Iris pigment epithelial cell (primary cell): Measurements from ENCODE around the gene TRIO.
A peak's percentile ranks its signal among the peaks of the same experiment; 100 is the strongest.
"Not testable (repeated sequence)": the region's sequence is repeated elsewhere in the genome, so short reads cannot be mapped to it uniquely, and the experiment has no call there.

Source experiments
- DNase-seq: peaks from one replicate; pipeline ENCODE4 v3.0.0-alpha.2; 2011; ENCODE audit warnings: low read depth

TRIO gene

DNA sequence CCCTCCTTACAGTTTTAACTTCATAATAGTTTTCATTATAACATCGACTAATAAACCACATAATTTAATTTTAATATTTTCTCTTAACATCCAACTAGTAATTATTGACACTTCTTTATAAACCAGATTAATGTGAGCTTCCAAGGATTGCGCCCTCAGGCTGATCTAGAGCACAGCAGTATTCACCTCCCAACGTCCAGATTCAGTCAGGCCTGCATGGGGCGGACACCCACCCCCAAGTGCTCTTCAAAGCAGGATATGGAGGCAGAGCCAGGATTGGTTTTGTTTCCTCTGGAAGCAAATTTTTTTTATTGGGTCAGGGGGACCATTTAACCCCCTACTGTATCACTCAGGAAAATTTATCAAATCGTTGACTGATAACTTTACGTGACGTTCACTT is 215.4 kb downstream of the TRIO start:
- DNase-seq = no peak

GRCh38 chr5:14359069-14360043 is 216.2 kb downstream of the TRIO start:
- no peak for DNase-seq

DNA sequence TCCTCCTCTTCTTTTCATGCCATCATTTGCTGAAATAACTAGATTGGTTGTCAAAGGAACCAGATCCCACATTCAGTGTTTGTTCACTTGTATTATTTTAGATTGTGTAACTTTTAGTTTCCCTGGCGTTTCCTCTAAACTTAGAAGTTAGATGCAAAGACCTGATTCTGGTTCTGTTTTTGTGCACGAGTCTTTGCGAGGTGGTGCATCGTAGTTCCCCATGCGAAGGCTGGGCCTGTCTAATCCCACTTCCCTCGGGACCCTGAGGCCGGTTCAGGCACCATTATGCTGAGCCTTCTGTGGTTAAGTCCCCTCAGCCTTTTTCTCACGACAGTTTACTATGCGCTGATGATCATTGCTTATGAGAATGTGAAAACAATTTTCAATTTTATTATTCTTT is 219.3 kb downstream of the TRIO start:
- DNase-seq = no peak

DNA sequence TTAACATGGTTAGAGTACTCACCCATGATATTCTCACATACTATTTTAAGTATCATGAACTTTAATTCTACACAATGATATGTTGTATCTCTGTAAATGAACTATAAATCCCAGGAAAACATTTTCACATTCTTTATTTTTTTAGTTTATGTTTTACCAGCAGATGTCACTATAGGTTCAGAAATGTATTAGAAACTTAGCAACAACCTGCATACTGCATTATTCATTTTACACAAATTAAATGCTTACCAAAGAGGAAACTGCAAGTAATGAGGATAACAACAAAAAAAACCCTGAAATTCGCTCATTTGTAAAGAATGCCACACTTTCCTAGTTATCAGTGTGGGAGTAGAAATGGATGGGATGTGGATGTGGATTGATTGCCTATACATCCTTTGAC is 221.0 kb downstream of the TRIO start:
- DNase-seq = no peak

- DNase-seq = no peak
These were observed 221.7 kb downstream of the TRIO start for GRCh38 chr5:14364576-14365472.

DNA sequence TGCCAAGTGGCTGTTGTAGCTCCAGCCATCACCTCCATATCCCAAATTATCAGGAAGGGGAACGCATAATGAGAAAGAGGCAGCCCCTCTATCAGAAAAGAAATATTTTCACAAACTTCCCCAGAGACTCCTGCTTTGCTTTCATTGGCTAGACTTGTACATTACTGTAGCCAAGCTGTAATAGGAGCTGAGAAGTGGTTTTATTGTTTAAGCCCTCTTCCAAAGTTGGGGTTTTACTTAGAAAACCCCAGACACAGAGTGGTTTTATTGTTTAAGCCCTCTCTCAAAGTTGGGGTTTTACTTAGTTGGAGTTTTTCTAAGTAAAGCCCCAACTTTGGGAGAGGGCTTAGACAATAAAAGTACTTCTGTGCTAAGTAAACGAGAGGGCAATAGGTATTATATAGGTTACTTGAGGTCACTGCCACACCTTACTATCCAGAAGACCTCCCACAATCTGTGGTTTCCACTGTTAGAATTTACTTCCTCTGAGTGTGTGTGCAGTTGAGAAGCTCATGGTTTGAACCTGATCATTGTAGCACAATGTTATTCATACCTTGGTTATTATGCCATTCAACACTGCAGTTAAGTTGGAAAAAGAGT is 222.8 kb downstream of the TRIO start:
- peak; percentile 44 for DNase-seq

DNA sequence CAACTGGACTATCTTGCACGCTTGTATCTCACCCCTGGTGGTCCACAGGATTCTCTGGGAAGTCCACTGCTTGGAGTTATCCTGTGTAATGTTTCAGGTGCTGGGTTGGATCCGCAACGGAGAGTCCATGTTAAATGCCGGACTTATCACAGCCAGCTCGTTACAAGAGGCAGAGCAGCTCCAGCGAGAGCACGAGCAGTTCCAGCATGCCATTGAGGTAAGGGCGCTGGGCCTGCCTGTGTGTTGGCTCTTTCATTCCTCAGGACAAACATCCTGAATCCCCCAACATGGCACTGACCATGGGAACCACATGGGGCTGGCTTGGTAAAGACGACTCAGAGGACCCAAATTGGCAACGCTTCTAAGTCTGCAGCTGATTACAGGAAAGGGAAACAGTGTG is 223.6 kb downstream of the TRIO start:
- DNase-seq = no peak

- no peak for DNase-seq
These were observed 224.2 kb downstream of the TRIO start for GRCh38 chr5:14367364-14367763.

GRCh38 chr5:14369780-14370179 is 226.6 kb downstream of the TRIO start:
- no peak for DNase-seq

GRCh38 chr5:14370386-14370785 is 227.2 kb downstream of the TRIO start:
- DNase-seq = no peak

DNA sequence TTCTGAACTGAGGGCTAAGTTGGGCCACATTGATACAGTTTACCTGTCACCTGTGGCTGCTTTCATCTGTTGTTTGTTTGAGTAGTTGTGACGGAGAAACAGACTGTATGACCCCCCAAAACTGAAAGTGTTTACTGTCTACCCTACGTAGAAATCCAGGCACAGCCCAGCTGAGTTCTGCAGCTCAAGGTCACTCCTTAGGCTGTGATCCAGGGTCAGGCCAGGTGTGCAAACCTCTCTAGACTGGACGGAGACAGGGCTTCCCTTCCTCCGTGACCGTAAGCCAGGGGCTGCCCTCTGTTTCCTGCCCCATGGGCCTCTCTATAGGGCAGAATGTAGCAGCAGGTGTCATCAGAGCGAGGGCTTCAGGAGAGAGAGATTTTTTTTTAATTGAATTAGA is 230.5 kb downstream of the TRIO start:
- no peak for DNase-seq

GRCh38 chr5:14374100-14374499 is 231.0 kb downstream of the TRIO start:
- DNase-seq = no peak

GRCh38 chr5:14376789-14377188 is 233.6 kb downstream of the TRIO start:
- no peak for DNase-seq

DNA sequence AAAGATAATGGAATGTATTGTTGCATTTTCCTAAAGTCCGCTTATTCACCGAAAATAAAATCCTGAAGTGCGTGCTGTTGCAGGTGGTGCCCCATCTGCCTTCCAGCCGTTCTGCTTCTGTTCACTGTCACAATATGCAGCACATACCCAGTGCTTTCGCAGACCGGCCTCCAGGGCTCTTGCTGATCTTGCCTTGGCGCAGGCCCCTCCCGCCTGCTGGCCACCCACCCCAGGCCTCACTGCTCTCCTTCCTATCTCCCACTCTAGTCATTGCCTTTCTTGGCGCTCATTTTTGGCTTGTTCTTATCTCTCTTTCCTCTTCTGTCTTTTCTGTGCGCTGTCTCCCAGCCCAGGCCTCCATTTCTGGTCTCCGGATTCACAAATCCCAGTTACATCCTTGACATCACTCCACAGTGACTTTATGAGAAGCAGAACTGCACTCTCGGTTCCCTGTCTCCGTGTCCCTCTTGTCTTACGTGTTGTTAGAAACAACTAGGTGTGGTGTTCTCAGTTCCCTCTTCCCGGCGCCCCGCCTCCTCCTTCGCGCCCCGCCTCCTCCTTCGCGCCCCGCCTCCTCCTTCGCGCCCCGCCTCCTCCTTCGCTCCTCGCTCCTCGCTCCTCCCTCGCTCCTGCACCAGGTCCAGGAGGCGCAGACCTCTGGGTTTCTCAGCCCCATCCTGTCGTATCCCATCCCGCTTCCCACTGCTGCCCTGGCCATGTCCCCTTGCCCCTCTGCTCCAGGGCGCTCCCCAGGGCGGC is 236.8 kb downstream of the TRIO start:
- no peak for DNase-seq

DNA sequence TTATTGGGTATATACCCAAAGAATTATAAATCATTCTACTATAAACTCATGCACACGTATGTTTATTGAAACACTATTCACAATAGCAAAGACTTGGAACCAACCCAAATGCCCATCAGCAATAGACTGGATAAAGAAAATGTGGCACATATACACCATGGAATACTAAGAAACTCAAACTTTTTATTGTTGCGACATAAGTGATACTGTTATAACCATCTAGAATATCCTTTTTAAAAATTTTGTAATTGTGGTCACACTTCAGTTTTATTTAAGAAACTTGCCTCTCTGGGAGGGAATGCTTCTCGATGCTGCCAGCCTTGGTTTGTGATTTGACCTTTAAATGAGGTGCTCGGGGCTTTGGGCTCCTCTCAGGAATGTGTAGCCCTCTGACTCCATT is 237.6 kb downstream of the TRIO start:
- no peak for DNase-seq

DNA sequence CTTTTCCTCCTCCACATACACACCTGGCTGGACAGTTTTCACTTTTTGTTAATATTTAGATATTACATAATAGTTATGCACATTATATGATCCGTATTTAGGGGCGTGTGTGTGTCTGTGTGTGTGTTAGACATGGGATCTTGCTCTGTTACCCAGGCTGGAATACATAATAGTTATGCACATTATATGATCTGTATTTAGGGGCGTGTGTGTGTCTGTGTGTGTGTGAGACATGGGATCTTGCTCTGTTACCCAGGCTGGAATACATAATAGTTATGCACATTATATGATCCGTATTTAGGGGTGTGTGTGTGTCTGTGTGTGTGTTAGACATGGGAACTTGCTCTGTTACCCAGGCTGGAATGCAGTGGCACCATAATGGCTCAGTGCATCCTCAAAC is 239.5 kb downstream of the TRIO start:
- no peak for DNase-seq

DNA sequence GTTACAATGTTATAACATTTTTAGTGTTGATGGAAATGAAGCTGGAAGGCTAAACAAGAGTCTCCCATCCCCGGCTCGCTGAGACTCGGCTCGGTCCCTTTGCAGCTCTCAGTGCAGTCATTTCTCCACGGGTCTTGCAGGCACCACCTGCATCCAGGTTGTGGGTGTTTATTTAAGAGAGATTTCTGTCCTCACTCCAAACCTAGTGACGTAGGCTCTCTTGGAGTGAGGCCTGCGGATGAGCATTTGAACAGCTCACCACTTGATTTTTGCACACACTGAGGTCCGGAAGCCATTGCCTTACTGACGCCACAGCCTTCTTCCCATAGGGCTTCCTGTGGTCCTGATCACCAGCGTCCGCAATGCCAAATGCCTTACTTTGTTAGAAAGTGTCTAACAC is 240.8 kb downstream of the TRIO start:
- no peak for DNase-seq

- DNase-seq = no peak
These were observed 241.9 kb downstream of the TRIO start for GRCh38 chr5:14385019-14385418.

DNA sequence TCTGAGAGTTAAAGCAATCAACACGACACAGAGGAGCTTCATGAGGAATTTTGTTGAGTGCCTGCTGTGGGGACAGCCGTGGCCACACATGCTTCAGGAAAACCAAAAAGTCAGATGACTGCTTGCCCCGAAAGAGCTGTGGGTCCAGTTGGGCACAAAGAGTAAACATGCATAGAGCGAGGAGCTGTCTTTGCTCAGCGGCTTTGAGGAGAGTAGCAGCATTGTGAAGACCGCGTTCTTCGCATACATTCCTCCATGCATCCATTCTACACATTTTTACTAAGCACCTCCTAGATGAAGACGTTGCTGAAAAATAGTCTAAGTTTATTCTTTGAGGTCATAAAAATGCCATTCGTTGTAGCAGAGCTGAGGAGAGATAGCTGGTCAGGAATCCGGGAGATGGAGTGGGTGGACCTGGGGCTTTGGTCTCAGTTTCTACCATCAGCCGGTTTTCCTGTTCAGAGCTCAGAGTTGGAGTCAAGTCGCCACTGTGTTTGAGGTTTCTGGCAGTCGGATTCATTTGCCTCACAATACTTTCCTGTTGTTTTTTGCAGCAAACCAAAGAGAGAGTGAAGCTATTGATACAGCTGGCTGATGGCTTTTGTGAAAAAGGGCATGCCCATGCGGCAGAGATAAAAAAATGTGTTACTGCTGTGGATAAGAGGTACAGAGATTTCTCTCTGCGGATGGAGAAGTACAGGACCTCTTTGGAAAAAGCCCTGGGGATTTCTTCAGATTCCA is 243.9 kb downstream of the TRIO start:
- no peak for DNase-seq

DNA sequence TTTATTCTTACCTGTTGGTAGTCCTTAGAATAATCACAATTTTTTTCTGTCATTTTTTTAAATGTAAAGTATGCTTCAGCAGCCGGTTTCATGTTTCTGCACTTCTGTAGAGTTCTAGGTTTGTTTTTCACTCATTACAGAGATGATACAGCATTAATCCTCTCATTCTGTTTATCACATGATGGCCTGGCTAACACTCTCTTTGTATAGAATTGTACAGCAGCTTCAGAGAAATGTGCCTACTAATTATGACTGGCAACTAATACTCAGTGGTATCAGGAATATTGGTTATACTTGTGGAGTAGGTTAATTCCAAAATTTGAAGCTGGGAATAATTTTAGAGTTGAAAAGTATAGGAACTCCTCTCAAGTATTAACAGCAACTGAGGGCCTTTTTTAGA is 245.6 kb downstream of the TRIO start:
- no peak for DNase-seq

GRCh38 chr5:14392552-14392951 is 249.4 kb downstream of the TRIO start:
- DNase-seq = not testable (repeated sequence)
